A673 (cell line): ENCODE data around the gene REXO1.

Experiments used
- EZH2 ChIP-seq: fragments of 200-600 bp; sonication (generic); IDR thresholded peaks from 2 replicates; pipeline ENCODE4 v1.6.1; 2017; ENCODE audit warnings: borderline replicate concordance, low read depth, mild to moderate bottlenecking, mixed read lengths, antibody characterized with exemption, low read length; ENCODE audit not compliant: poor library complexity, severe bottlenecking
- TF ChIP-seq, protein P1 (sequence below): fragments of 300-800, 200-600 bp; sonication (generic); conservative IDR thresholded peaks from 2 replicates; pipeline ENCODE4 v1.5.1; 2017; ENCODE audit warnings: low read depth, mild to moderate bottlenecking, antibody characterized with exemption, low read length, moderate library complexity, mixed read lengths

- TF ChIP-seq, protein P1, sequence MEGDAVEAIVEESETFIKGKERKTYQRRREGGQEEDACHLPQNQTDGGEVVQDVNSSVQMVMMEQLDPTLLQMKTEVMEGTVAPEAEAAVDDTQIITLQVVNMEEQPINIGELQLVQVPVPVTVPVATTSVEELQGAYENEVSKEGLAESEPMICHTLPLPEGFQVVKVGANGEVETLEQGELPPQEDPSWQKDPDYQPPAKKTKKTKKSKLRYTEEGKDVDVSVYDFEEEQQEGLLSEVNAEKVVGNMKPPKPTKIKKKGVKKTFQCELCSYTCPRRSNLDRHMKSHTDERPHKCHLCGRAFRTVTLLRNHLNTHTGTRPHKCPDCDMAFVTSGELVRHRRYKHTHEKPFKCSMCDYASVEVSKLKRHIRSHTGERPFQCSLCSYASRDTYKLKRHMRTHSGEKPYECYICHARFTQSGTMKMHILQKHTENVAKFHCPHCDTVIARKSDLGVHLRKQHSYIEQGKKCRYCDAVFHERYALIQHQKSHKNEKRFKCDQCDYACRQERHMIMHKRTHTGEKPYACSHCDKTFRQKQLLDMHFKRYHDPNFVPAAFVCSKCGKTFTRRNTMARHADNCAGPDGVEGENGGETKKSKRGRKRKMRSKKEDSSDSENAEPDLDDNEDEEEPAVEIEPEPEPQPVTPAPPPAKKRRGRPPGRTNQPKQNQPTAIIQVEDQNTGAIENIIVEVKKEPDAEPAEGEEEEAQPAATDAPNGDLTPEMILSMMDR, result no peak
- TF ChIP-seq EZH2, result no peak
These were observed 3.2 kb downstream of the REXO1 start for GRCh38 chr19:1845125-1845515.
